Loucy (cell line): ENCODE results near the gene CARS2.

Experiments used
- CTCF ChIP-seq: fragments of 200-600 bp; sonication (generic); conservative IDR thresholded peaks from 2 replicates; pipeline ENCODE4 v1.5.1; 2014; ENCODE audit warnings: mild to moderate bottlenecking, antibody characterized with exemption, low read length
- EZH2phosphoT487 ChIP-seq: fragments of 200-600 bp; IDR thresholded peaks from 2 replicates; pipeline ENCODE4 v1.6.1; 2018; ENCODE audit warnings: antibody characterized with exemption, mild to moderate bottlenecking, moderate library complexity, borderline replicate concordance

- TF ChIP-seq EZH2phosphoT487, result no peak
- TF ChIP-seq CTCF, result no peak
These were observed 54.1 kb downstream of the CARS2 start for GRCh38 chr13:110651726-110652230.
